Liver (tissue), 9 donors: ENCODE measurements around the gene SLC9C2. TPM values are rescaled to one million over a fixed set of nuclear protein-coding genes. Genes with fewer than 3 reads are reported as not detected.
"Not testable (repeated sequence)": the region's sequence is repeated elsewhere in the genome, so short reads cannot be mapped to it uniquely, and the experiment has no call there.

Experiments
- DNase-seq: peaks from one replicate; pipeline ENCODE4 v3.0.0-alpha.2; 2017; ENCODE audit warnings: low spot score
- H3K27ac ChIP-seq, 2 donors: one replicate each; pipeline ENCODE4 v1.7.0; 2013; ENCODE audit warnings: inconsistent platforms in 2 of 2, low read length in 2 of 2, control low read depth in 1 of 2, low read depth in 1 of 2, mild to moderate bottlenecking in 1 of 2
- H3K27me3 ChIP-seq, 4 donors: one replicate each; pipeline versions ENCODE4 v1.6.1 to v1.7.0; 2013; ENCODE audit warnings: low read length in 3 of 4, inconsistent platforms in 1 of 4, mild to moderate bottlenecking in 1 of 4, moderate library complexity in 1 of 4; ENCODE audit not compliant: control insufficient read depth in 4 of 4, insufficient read depth in 4 of 4
- H3K36me3 ChIP-seq, 4 donors: one replicate each; pipeline versions ENCODE4 v1.6.1 to v1.7.0; 2013; ENCODE audit warnings: low read length in 3 of 4, mild to moderate bottlenecking in 3 of 4, low read depth in 1 of 4, moderate library complexity in 1 of 4; ENCODE audit not compliant: control insufficient read depth in 4 of 4, insufficient read depth in 3 of 4
- H3K4me1 ChIP-seq, 4 donors: one replicate each; pipeline versions ENCODE4 v1.6.1 to v1.7.0; 2013; ENCODE audit warnings: low read length in 3 of 4, mild to moderate bottlenecking in 3 of 4, moderate library complexity in 1 of 4; ENCODE audit not compliant: control insufficient read depth in 4 of 4, insufficient read depth in 4 of 4
- H3K4me3 ChIP-seq, 3 donors: one replicate each; pipeline versions ENCODE4 v1.6.1 to v1.7.0; 2013; ENCODE audit warnings: low read length in 3 of 3, control low read depth in 1 of 3, low read depth in 1 of 3, mild to moderate bottlenecking in 1 of 3
- H3K9ac ChIP-seq, 2 donors: one replicate each; pipeline ENCODE4 v1.7.0; 2013; ENCODE audit warnings: low read length in 2 of 2, mild to moderate bottlenecking in 2 of 2, moderate library complexity in 2 of 2, control low read depth in 1 of 2, low read depth in 1 of 2
- H3K9me3 ChIP-seq, 4 donors: one replicate each; pipeline versions ENCODE4 v1.6.1 to v1.7.0; 2013; ENCODE audit warnings: low read length in 3 of 4; ENCODE audit not compliant: control insufficient read depth in 4 of 4
- ATF3 ChIP-seq: IDR thresholded peaks from 2 replicates; pipeline ENCODE4 v1.6.1; 2016; ENCODE audit warnings: antibody characterized with exemption
- EGR1 ChIP-seq, 2 donors: IDR thresholded peaks; 2 replicates each; pipeline ENCODE4 v1.6.1; 2016 to 2018; ENCODE audit warnings: antibody characterized with exemption in 2 of 2, low read depth in 2 of 2
- FOXA1 ChIP-seq: IDR thresholded peaks from 2 replicates; pipeline ENCODE4 v1.6.1; 2016; ENCODE audit warnings: antibody characterized with exemption
- RAD21 ChIP-seq, 2 donors: IDR thresholded peaks; 2 replicates each; pipeline ENCODE4 v1.6.1; 2016; ENCODE audit warnings: antibody characterized with exemption in 2 of 2, mild to moderate bottlenecking in 2 of 2
- RXRA ChIP-seq, 2 donors: IDR thresholded peaks; 2 replicates each; pipeline ENCODE4 v1.6.1; 2017 to 2018; ENCODE audit warnings: antibody characterized with exemption in 2 of 2, mild to moderate bottlenecking in 1 of 2
- SP1 ChIP-seq: IDR thresholded peaks from 2 replicates; pipeline ENCODE4 v1.6.1; 2018; ENCODE audit warnings: antibody characterized with exemption, mild to moderate bottlenecking
- TAF1 ChIP-seq: conservative IDR thresholded peaks from 2 replicates; pipeline ENCODE4 v1.6.1; 2016; ENCODE audit warnings: antibody characterized with exemption, mild to moderate bottlenecking
- YY1 ChIP-seq: IDR thresholded peaks from 2 replicates; pipeline ENCODE4 v1.6.1; 2016; ENCODE audit warnings: antibody characterized with exemption, mild to moderate bottlenecking
- WGBS: extraction: QIAGEN DNeasy Blood & Tissue Kit; methylation state at CpG from one replicate; pipeline ENCODE4 v1.1.7; 2013; 5-methylcytosine and 5-hydroxymethylcytosine counted together
- polyA plus RNA-seq, 2 donors: library from polyadenylated mRNA; stranded (reverse) in 1 of 2; unstranded in 1 of 2; fragments of 200-250 nt in 1 of 2; fragments of >200 nt in 1 of 2; fragmentation: Nextera tagmentation in 1 of 2; extraction: Ambion mirVana in 1 of 2; gene quantifications; one replicate each; pipeline versions ENCODE4 v1.2.1 to v1.2.3, GENCODE V29; 2013 to 2015
- total RNA-seq, 2 donors: library from RNA; depleted of rRNA; stranded (reverse); fragments of >200 nt; gene quantifications; one replicate each; pipeline ENCODE4 v1.2.3, GENCODE V29; 2014
- donor health status: healthy.
- donor health status: healthy.
- donor health status: healthy.
- donor health status: healthy.
- donor health status: healthy.

The SLC9C2 gene
- total and polyA plus RNA-seq, 4 donors = not detected

DNA sequence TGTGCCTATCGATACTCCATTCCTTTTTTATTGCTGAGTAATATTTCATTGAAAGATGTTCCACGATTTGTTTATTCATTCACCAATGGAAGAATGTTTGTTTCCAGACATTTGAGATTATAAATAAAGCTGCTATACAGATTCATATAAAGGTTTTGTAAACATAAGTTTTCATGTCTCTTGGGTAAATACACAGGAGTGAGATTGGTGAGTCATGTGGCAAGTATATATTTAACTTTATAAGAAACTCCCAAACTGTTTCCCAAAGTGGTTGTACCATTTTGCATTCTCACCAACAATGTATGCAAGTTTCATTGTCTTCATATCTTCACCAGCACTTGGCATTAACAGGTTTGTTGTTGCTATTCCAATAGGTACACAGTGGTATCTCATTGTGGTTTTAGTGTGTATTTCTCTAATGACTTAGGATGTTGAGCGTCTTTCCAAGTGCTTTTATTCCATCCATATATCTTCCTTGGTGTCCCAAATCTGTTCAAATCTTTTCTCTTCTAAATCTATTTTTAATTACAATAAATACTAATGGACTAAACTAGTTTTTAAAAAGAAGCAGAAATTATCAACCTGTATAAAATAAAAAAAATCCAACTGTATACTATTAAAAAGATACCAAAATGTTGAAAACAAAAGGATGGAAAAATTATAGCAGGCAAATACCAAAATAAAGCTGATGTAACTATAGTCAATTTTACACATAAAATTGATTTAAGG lies 6.6 kb downstream of the SLC9C2 start:
- Histone ChIP-seq H3K36me3 (no peaks in the 10 kb centered on the region), H3K9ac (no peak overlapping the region), H3K27ac (no peak overlapping the region), H3K9me3 (no peaks in the 10 kb centered on the region), H3K27me3 (no peaks in the 10 kb centered on the region), H3K4me1 (no peaks in the 10 kb centered on the region), H3K4me3 (no peak overlapping the region)
- WGBS = 88% methylated on average over 3 of the region's 3 CpGs
- TF ChIP-seq ATF3 (no peak), YY1 (no peak), RXRA (IDR thresholded peaks at IDR 0.05) (no peak), RAD21 (IDR thresholded peaks at IDR 0.05) (no peak), TAF1 (no peak), EGR1 (IDR thresholded peaks at IDR 0.05; ENCODE audit: low read depth in 2 of 2) (no peak)
- DNase-seq = no peak

DNA sequence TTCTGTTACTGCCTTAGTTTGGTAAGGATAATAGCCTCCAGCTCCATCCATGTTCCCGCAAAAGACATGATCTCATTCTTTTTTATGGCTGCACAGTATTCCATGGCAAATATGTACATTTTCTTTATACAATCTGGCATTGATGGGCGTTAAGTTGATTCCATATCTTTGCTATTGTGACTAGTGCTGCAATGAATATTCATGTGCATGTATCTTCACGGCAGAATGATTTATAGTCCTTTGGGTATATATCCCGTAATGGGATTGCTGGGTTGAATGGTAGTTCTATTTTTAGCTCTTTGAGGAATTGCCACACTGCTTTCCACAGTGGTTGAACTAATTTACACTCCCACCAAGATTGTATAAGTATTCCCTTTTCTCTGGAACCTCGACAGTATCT lies 11.7 kb downstream of the SLC9C2 start:
- H3K4me1 ChIP-seq, H3K4me3 ChIP-seq, H3K27me3 ChIP-seq, H3K9ac ChIP-seq, DNase-seq, H3K9me3 ChIP-seq, H3K36me3 ChIP-seq, H3K27ac ChIP-seq: not testable (repeated sequence)
- 86% methylated on average over 5 of the region's 5 CpGs for WGBS

DNA sequence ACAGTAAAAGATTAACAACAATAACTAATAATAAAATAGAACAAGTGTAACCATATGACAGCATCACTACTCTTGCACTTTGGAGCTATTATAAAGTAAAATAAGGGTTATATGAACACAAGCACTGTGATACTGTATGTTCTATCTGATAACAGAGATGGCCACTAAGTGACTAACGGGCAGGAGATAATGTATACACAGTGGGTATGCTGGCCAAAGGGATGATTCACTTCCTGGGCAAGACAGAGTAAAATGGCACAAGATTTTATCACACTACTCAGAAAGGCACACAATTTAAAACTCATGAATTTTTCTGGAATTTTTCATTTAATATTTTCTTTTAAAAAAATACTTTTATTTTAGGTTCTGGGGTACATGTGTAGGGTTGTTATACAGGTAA lies 12.3 kb downstream of the SLC9C2 start:
- Histone ChIP-seq H3K9me3 (no peaks in the 10 kb centered on the region), H3K27ac (no peak overlapping the region), H3K4me1 (no peaks in the 10 kb centered on the region), H3K9ac (no peak overlapping the region), H3K36me3 (no peaks in the 10 kb centered on the region), H3K27me3 (no peaks in the 10 kb centered on the region), H3K4me3 (no peak overlapping the region)
- DNase-seq = no peak
- WGBS = 74% methylated on average over 1 of the region's 1 CpG
- TF ChIP-seq ATF3 (no peak), YY1 (no peak)

DNA sequence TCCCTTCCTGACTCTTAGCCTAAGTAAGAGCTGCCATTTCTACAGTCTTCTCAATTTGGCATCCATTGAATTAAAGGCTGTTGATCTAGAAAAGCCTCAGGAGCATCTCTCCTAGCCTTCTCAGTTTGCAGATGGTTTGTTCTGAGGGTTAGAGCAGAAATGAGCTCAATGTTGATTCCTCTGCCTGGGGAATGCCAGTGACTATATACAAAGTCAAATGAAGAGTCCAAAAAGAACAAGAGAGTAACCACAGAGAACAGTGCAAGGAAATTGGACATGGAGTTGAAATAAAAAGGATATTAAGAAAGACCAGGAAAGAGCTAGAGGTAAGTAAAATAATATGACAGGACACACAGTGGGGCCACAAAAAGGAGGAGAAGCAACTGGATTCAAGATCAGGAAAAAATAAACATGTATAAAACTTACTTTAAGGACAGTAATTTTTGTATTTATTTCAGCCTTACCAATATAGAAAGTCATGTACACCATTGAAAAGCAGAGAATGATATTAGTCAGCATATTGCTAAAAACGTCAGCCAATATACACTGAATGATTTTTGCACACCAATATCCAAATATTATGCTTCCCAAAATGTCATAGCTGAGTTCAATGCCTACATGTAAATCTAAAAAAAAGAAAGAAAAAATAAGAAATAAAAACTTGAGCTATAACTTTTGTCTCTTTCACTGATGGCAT lies 21.3 kb downstream of the SLC9C2 start:
- H3K4me3 ChIP-seq = no peak overlapping the region
- WGBS = 60% methylated on average over 1 of the region's 1 CpG
- H3K9me3 ChIP-seq = no peaks in the 10 kb centered on the region
- no peak overlapping the region for H3K27ac ChIP-seq
- H3K27me3 ChIP-seq = no peaks in the 10 kb centered on the region
- no peaks in the 10 kb centered on the region for H3K36me3 ChIP-seq
- no peaks in the 10 kb centered on the region for H3K4me1 ChIP-seq
- H3K9ac ChIP-seq = no peak overlapping the region
- no peak for DNase-seq
- TF ChIP-seq SP1 (no peak), RXRA (IDR thresholded peaks at IDR 0.05) (no peak), FOXA1 (no peak)
